ENCODE results near the gene WNT4.

The WNT4 gene

DNA sequence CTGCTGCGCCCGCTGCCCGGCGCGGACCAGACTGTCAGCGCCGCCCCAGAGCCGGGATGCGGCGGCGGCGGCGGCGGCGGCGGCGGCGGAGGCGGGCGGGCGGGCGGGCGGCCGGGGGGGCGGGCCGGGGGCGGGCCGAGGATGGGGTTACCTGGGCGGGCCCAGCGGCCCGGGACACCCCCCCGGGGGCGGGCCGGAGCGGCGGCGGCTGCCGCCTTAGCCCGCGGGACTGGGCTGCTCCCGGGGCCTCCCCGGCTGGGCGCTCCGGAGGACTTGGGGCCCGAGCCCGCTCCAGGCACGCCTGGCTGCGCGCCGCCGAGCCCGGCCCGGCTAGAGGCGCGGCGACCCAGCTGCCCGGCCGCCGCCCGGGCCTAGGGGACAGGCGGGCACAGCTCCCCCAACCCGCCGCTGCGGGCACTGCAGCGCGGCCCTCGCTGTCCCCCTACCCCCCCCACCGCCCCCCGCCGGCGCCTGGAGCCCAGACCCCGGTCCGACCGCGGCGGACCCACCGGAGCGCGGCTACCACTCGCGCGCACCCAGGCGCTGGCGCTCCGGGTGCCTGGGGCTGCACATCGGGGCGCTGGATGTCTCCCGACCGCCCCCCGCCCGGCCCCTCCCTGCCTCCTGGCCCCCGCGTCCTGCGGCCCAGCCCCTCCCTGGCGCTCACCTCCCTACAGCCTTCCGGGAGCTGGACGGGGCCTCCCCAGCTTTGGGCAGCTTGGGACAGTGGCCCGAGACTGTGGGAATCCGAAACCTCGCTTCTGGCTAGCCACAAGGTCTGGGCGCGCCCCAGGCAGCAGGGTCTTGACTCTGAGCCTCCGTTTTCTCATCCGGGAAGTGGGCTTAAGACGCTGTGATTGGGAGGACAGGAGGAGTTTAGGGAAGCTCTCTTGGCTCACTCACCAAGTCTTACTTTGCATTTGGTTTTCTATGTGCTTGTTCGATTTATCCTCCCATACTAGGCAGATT, at the start of gene WNT4:
Gene WNT4 (minus strand): TSS at position 33 of the 969 bp plus-strand sequence. CDS start 175 bp downstream, outside the sequence.
- DNase-seq (ENCODE audit: low read depth) = peak; percentile 9

DNA sequence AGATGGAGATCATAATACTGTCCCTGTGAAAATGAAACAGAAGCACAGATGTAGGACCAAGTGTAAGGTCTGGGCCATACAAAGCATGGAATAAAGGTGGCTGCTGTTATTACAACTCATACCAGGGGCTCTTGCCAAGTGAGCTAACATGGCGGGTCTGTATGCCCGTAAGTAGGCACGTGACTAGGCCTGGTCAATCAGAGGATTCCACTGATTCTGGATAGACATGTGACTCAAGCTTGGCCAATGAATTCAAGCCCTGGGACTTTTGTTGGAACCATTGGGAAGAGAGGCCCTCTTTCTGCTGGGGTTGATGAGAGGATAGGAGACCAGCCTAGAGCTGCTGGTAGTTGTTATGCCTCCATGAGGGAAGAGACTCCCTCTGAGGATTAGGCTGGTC, 47.8 kb upstream of the WNT4 start:
- DNase-seq (ENCODE audit: low read depth) = no peak

- DNase-seq (ENCODE audit: low read depth) = no peak
Measured at GRCh38 chr1:22190251-22190650, 47.4 kb upstream of the WNT4 start.

DNA sequence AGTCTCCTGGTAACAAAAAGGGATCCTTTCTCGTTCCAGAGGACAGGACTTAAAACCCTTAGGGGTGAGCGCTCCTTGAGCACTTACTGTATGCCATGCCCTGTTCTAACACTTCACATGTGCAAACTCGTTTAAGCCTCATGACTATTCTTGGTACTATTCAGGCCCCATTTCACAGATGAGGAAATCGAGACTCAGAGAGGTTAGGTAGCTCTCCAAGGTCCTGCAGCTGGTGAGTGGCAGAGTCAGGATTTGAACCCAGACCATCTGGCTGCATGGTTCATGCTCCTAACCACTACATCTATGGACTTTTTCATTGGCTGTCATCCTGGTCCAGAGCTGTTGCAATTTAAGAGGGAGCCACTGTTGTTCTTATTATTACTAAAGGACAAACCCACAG, 46.7 kb upstream of the WNT4 start:
- no peak for DNase-seq (ENCODE audit: low read depth)

DNA sequence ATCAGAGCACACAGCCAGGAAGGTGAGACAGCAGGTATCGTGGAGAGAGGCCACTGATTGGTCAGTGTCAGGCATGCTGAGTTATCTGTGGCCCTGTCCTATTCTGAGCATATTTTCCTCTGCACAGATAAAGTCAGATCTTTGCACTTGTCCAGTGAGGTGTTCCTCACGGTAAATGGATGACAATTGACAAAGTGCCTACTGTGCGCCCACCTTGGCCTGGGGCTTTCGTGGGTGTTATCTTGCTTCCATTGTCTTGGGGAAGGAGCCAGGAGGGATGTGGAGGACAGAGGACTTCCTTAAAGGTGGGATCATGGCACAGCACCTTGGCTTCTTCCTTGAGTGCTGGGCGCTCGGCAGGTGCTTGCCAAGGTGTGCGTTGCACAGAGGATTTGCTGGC, 46.0 kb upstream of the WNT4 start:
- DNase-seq (ENCODE audit: low read depth) = no peak

GRCh38 chr1:22188436-22188835, 45.5 kb upstream of the WNT4 start:
- DNase-seq (ENCODE audit: low read depth) = no peak

DNA sequence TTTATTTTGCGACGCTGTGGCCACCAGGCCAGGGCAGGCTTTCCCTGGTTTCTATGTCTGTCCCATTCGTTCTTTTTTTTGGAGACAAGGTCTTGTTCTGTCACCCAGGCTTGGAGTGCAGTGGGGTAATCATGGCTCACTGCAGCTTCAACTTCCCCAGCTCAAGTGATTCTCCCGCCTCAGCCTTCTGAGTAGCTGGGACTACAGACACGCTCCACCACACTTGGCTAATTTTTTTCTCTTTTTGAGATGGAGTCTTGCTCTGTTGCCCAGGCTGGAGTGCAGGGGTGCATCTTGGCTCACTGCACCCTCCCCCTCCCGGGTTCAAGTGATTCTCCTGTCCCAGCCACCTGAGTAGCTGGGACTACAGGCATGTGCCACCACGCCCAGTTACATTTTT, 43.4 kb upstream of the WNT4 start:
- no peak for DNase-seq (ENCODE audit: low read depth)

DNA sequence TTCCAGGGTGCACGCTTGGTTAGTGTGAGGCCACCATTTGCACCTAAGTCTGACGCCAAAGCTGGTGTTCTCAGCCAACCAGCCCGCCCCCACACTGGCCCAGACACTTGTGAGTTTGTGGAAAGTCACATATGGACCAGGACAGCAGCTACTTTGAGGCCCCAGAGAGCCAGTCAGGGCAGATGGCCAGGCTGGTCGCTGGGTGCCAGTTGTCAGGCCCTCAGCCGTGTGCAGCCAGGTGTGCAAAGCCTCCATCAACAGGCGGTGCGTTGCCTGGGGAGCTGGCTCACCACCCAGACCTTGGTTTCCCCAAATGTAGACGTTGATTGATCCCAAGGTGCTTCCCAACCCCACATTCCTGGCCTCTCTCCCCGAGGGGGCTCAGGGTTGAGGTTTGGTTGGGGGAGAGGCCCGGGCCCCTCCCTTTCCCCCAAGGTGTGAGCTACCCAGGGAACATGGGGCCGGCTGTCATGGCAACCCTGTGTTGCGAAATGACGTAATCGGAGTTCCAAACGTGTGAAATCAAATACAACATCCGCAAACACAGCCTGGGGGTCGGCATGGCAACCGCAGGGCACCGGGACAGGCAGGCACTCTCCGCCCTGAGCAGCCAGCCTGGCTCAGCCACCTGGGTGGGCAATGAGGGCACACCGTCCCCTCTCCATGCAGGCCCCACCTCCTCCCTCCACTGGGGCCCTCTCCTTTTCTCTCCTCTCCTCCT, 42.2 kb upstream of the WNT4 start:
- DNase-seq (ENCODE audit: low read depth) = no peak

- no peak for DNase-seq (ENCODE audit: low read depth)
Measured at GRCh38 chr1:22184454-22184853, 41.6 kb upstream of the WNT4 start.

GRCh38 chr1:22182715-22183114, 39.8 kb upstream of the WNT4 start:
- no peak for DNase-seq (ENCODE audit: low read depth)

GRCh38 chr1:22179197-22179803, 36.4 kb upstream of the WNT4 start:
- DNase-seq (ENCODE audit: low read depth) = no peak

DNA sequence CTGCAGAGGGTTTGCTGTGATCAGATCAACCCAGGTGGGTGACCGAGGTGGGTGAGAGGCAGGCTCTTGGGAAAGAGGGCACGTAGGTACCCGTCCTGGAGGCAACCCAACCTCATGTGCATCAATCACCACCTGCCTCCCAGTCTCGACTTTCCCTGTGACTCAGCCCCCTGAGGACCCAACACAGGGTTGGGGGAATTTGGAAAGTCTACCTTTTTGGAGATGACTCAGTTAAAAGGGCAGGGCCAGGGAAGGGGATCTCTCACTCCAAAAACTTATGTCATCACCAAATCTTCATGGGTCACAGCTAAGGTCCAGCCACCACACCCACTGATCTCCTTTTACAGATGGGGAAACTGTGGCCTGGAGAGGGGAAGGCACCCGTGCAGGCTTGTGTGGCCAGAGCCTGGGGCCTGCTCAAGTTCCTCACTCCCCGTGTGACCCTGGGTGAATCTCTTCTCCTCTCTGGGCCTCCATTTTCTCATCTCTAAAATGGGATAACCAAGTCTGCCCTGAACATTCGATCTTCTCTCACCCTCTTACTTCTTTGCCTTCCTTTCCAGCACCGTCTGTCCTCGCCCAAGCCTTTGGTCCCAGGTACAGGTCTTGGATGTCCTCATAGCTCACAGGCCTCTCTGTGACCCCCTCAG, 34.6 kb upstream of the WNT4 start:
- DNase-seq (ENCODE audit: low read depth) = no peak

DNA sequence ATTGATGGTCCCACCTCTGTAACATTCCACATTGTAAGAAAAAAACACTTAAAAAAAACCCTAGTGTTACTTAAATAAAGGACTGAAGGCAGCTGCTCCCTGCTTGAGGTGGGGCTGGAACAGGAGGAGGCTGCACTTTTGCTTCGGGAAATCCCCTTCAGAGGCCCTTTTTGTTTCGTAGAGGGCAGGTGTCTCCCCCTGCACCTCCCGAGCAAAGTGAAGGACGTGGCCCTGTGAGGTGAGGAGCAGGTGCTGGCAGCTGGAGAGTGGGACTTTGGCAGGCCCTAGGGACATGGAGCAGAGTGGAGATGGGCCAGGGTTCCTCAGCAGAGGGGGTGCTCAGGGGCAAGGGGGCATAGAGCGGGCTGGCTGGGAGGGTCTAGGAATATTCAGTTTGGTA, 33.4 kb upstream of the WNT4 start:
- DNase-seq (ENCODE audit: low read depth) = no peak

DNA sequence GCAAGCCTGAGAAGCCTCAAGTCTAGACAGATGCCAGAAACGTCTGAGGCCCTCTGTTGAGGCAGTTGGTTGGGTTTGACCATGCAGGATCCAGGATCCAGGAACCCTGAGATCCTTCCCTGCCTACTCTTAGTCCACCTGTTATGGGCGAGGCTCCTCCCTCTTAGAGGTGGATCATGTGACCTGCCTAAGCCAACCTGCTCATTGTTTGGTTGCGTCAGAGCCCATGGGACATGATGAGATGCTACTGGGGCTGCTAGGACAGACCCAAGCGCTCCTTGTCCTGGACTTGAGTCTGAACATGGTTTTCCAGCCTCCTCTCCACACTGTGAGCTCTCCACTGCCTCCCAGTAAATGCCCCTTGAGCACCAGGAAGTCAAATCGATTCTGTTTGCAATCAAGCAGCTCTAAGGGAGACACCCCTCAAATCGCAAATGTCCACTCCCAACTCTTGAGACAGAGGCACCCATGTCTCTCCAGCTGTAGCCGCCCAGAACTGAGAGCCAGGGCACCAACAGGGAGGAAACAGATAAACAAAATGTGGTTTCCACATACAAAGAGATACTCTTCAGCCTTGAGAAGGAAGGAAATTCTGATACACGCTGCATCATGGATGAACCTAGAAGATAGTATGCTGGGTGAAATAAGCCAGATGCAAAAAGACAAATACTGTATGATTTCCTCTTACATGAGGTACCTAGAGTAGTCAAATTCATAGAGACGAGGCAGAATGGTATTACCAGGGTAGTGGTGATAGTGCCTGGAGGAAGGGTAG, 31.7 kb upstream of the WNT4 start:
- DNase-seq (ENCODE audit: low read depth) = no peak

DNA sequence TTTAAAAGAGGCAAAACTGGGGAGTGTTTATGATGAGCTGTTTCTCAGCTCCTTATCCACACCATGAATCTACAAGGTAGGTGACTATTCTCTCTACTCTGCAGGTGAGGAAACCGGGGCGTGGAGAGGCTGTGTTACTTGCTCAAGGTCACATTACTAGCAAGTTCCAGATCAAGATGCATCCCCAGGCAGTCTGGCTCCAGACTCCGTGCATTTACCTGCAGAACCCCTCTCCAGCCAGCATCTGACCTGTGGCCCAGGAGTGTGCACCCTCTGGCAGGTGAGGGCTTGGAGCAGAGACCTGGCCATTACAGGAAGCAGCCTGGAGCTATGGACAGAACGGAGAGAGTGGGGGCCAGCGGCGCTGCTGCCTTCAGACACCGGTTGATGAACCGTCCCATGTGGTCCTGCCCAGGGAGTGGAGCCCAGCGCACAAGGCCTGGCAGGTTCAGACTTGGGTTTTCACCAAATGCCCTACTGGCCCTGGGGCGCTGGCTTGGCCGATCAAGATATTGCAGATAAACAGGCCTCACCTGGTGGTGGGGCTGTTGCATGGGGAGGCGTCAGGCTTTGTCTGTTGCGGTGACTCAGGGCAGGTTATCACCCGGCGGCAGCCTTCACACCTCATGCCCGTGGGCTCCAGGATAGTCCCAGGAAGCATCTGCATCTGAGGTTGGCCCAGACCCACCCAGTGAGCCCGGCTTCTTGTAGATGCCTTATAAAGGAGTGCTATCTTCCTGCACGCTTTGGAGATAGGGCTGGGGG, 29.2 kb upstream of the WNT4 start:
- no peak for DNase-seq (ENCODE audit: low read depth)

- DNase-seq (ENCODE audit: low read depth) = no peak
Measured at GRCh38 chr1:22169816-22170215, 26.9 kb upstream of the WNT4 start.

DNA sequence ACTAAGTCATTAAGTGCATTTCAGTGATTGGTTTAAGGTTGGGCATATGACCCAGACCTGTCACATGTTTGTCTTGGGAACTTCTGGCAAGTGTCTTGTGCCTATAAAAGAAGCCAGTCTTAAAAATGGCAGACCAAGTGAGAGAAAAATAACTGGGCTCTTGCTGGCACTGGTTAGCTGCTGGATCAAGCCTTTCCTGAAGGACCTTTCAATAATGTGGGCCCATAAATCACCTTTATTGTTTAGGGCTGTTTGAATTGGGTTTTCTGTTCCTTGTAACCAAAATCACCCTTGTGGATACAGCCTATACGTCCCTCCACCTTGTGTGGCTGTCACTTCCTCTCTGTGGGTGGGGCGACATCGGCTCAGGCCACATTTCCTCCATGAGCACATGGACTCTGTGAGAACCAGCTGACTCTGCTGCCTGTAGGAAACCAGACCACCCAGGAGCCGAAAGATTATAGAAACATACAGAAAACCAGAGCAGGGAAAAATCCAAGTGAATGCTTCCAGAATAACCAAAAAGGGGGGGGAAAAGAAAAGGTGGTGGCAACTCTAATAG, 25.6 kb upstream of the WNT4 start:
- DNase-seq (ENCODE audit: low read depth) = no peak

- no peak for DNase-seq (ENCODE audit: low read depth)
Measured at GRCh38 chr1:22166439-22166838, 23.5 kb upstream of the WNT4 start.

GRCh38 chr1:22164841-22165808, 22.2 kb upstream of the WNT4 start:
- no peak for DNase-seq (ENCODE audit: low read depth)
